Esophagus squamous epithelium (tissue), 5 donors: Measurements from ENCODE around the gene ETS2. TPM values are rescaled to one million over a fixed set of nuclear protein-coding genes. Genes with fewer than 3 reads are reported as not detected.

Source experiments
- DNase-seq: peaks from one replicate; lab custom pipeline; 2025; lab: John Stamatoyannopoulos, UW
- H3K27ac ChIP-seq, 4 donors: fragments of 200-600 bp; sonication (generic); one replicate each; pipeline ENCODE4 v1.5.1; 2016 to 2019; ENCODE audit warnings: mild to moderate bottlenecking in 1 of 4
- H3K27me3 ChIP-seq, 4 donors: fragments of 200-600 bp; sonication (generic); 1 replicate in 3 of 4; 2 replicates in 1 of 4; pipeline versions ENCODE4 v1.5.1 to v1.6.0; 2017 to 2021; ENCODE audit warnings: antibody characterized with exemption in 1 of 4
- H3K36me3 ChIP-seq, 3 donors: fragments of 200-600 bp; sonication (generic); one replicate each; pipeline ENCODE4 v1.5.1; 2016 to 2019
- H3K4me1 ChIP-seq, 3 donors: fragments of 200-600 bp; sonication (generic); one replicate each; pipeline ENCODE4 v1.5.1; 2017 to 2019
- H3K4me3 ChIP-seq, 4 donors: fragments of 200-600 bp; sonication (generic); 1 replicate in 3 of 4; 2 replicates in 1 of 4; pipeline ENCODE4 v1.5.1; 2016 to 2019; ENCODE audit warnings: mild to moderate bottlenecking in 2 of 4, moderate library complexity in 1 of 4
- H3K9me3 ChIP-seq, 3 donors: fragments of 200-600 bp; sonication (generic); one replicate each; pipeline ENCODE4 v1.5.1; 2016 to 2019
- POLR2A ChIP-seq, 4 donors: fragments of 450-650 bp; IDR thresholded peaks; one replicate each; pipeline ENCODE4 v1.6.1; 2017; ENCODE audit warnings: antibody characterized with exemption in 4 of 4, mild to moderate bottlenecking in 4 of 4, moderate library complexity in 3 of 4
- WGBS, 2 donors: methylation state at CpG; one replicate each; pipeline ENCODE4 v1.1.5; 2018; 5-methylcytosine and 5-hydroxymethylcytosine counted together
- intact Hi-C: fragments of 100-400 bp; cut with DNase I; formaldehyde crosslinking; loops from one replicate; pipeline ENCODE4 v1.15.0; 2022
- total RNA-seq, 4 donors: library from RNA; depleted of rRNA; stranded (reverse); fragments of >200 nt; gene quantifications; one replicate each; pipeline ENCODE4 v1.1.0, GENCODE V29; 2016
- TF ChIP-seq, protein P1 (sequence below), 6 experiments: fragments of 450-650 bp in 4 of 6; fragments of 200-600 bp in 2 of 6; sonication (generic) in 2 of 6; IDR thresholded peaks; one replicate each; pipeline ENCODE4 v1.5.1; 2016 to 2019; ENCODE audit warnings: antibody characterized with exemption in 6 of 6, mild to moderate bottlenecking in 4 of 6, moderate library complexity in 4 of 6
- donor health status: DM: yes; HTN: yes; CAD: no.

The ETS2 gene
- total RNA-seq, 4 donors from 2014 or later = 67.5 to 118 (median 78.8) TPM

DNA sequence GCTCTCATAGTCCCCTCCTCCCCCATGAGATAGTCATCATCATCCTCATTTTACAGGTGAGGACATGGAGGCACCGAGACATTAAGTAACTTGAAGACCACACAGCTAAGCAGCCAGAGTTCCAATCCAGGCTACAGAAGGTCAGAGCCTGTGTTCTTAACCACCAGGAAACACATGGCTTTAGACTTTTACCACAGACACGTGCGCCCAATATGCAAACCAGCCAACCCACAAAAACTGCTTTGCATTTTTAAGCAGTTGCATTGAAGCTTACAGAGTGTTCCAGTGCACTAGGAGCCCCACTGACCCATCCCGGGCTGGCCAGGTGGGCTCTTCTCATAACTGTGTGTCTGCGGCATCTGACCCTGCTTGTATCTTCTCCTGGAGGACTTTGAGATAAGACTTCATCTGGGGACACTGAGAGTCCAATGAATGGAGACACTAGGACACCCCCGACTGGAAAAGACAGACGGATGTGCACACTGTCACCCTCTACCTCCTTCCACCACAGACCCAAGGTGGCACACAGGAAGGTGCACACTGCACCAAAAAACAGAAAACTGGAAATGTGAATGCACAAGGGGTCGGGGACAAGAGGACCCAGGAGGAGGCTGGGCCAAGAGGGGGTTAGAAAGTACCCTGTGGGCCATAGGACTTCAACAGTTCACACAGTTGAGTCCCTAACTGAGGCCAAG, 56.4 kb downstream of the ETS2 start:
- Histone ChIP-seq H3K9me3 (no peaks in the 10 kb centered on the region), H3K4me1 (peaks cover 0 to 6% (median 0%) of the 10 kb centered on the region in 3 donors), H3K36me3 (no peaks in the 10 kb centered on the region), H3K27me3 (no peaks in the 10 kb centered on the region), H3K4me3 (no peak overlapping the region), H3K27ac (no peak overlapping the region)
- no peak for DNase-seq
- TF ChIP-seq, protein P1, sequence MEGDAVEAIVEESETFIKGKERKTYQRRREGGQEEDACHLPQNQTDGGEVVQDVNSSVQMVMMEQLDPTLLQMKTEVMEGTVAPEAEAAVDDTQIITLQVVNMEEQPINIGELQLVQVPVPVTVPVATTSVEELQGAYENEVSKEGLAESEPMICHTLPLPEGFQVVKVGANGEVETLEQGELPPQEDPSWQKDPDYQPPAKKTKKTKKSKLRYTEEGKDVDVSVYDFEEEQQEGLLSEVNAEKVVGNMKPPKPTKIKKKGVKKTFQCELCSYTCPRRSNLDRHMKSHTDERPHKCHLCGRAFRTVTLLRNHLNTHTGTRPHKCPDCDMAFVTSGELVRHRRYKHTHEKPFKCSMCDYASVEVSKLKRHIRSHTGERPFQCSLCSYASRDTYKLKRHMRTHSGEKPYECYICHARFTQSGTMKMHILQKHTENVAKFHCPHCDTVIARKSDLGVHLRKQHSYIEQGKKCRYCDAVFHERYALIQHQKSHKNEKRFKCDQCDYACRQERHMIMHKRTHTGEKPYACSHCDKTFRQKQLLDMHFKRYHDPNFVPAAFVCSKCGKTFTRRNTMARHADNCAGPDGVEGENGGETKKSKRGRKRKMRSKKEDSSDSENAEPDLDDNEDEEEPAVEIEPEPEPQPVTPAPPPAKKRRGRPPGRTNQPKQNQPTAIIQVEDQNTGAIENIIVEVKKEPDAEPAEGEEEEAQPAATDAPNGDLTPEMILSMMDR (IDR thresholded peaks at IDR 0.05) = no peak
- TF ChIP-seq POLR2A (IDR thresholded peaks at IDR 0.05) = no peak
- 70 to 78% methylated on average over 5 to 6 of the region's 8 CpGs for WGBS, 2 donors
- intact Hi-C loops = no loop called here

DNA sequence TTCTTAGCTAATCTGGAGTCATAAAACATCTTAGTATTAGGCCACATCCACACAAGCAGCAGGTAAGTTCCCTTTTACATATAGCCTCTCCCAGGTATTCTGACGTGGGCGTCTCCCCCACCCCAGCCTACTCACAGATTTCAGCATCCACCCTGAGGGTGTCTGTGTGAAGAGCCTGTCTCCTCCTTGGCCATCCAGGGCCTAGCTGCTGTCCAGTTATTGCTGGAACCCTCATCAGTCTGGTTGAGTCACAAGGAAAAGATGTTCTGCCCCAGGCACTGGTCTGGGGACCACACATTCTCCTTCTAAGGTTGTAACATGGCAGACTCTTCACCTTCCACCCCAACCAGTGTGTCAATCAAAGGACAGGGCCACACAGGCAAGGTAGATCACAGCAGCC, 57.6 kb downstream of the ETS2 start:
- Histone ChIP-seq H3K27ac (no peak overlapping the region), H3K4me3 (no peak overlapping the region), H3K36me3 (no peaks in the 10 kb centered on the region), H3K27me3 (no peaks in the 10 kb centered on the region), H3K9me3 (no peaks in the 10 kb centered on the region), H3K4me1 (no peaks in the 10 kb centered on the region)
- intact Hi-C loops = no loop called here
- TF ChIP-seq POLR2A (IDR thresholded peaks at IDR 0.05) = no peak
- TF ChIP-seq, protein P1 (IDR thresholded peaks at IDR 0.05) = no peak
- 79 to 90% methylated on average over 2 of the region's 2 CpGs for WGBS, 2 donors
- DNase-seq = no peak

DNA sequence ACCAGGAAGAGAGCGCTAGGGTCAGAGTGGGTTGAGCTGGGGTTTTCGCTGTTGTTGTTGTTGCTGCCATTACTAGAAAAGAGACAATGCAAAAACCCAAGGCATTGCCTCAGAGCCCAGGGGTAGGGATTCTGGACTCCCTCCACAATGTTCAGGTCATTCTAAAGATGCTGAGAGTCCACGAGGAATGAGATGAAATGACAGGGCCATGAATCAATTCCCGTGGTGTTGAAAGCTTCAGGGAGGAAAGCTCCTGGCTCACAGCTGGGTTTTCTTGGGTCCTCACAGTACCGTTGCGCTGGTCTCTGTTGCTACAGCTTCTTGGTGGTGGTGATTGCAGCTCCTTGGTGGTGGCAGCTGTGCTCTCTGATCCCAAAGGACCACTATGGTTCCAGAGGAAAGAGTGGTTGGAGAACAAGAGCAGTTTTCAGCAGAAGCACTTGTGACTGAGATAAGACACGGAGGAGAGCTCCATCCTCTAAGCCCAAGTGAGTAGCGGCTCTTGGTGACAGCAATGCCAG, 58.2 kb downstream of the ETS2 start:
- Histone ChIP-seq H3K27me3 (no peaks in the 10 kb centered on the region), H3K9me3 (no peaks in the 10 kb centered on the region), H3K4me3 (no peak overlapping the region), H3K36me3 (no peaks in the 10 kb centered on the region), H3K4me1 (peaks cover 0 to under 1% (median 0%) of the 10 kb centered on the region in 3 donors), H3K27ac (no peak overlapping the region)
- 87 to 96% methylated on average over 3 to 8 of the region's 8 CpGs for WGBS, 2 donors
- intact Hi-C loops = no loop called here
- DNase-seq = no peak
- TF ChIP-seq POLR2A (IDR thresholded peaks at IDR 0.05) = no peak
- TF ChIP-seq, protein P1 (IDR thresholded peaks at IDR 0.05) = no peak

DNA sequence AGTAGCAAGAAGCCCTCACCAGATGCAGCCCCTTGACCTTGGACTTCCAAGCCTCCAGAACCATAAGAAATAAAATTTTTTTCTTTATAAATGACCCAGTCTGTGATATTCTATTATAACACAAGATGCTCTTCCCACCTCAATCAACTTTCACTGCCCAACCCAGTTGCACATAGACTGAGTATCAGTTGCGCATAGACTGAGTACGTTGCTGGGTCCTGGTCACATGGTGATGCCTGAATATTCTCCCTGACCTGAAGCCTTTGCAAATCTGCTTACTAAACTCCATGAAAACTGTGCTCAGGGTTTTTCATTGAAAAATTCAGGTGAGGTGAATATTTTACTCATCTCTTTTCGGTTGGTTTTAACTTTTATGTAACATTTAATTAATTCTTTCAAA, 59.2 kb downstream of the ETS2 start:
- 77 to 90% methylated on average over 3 of the region's 3 CpGs for WGBS, 2 donors
- H3K27ac ChIP-seq = no peak overlapping the region
- H3K4me1 ChIP-seq = peaks cover 0 to 8% (median 0%) of the 10 kb centered on the region in 3 donors
- DNase-seq = no peak
- no peak overlapping the region for H3K4me3 ChIP-seq
- no peaks in the 10 kb centered on the region for H3K36me3 ChIP-seq
- no peak for TF ChIP-seq POLR2A (IDR thresholded peaks at IDR 0.05)
- TF ChIP-seq, protein P1 (IDR thresholded peaks at IDR 0.05) = no peak
- H3K9me3 ChIP-seq = no peaks in the 10 kb centered on the region
- intact Hi-C loops = no loop called here
- no peaks in the 10 kb centered on the region for H3K27me3 ChIP-seq

DNA sequence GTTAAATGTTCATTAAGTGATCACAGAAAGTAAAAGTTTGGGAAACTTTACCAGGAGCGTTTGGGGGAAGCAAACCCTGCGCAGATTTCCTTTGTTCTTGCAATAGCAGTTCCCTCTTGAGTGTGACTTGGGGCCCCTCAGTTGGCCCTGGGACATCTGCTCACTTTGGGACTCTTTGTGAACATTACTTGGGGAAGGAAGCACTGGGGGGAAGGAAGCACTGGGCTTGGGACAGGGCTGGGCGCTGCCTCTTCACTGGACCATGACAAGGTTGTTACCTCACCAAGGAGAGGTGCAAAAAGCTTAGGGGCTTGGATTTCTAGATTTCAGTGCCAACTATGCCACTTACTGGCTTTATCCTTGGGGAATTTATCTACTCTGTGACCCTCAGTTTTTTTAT, 63.5 kb downstream of the ETS2 start:
- DNase-seq = no peak

More for the DNA sequence above, 63.5 kb downstream of the ETS2 start:
- TF ChIP-seq, protein P1 (IDR thresholded peaks at IDR 0.05) = no peak
- TF ChIP-seq POLR2A (IDR thresholded peaks at IDR 0.05) = no peak
- Histone ChIP-seq H3K4me3 (no peak overlapping the region), H3K36me3 (no peaks in the 10 kb centered on the region), H3K27me3 (no peaks in the 10 kb centered on the region), H3K9me3 (no peaks in the 10 kb centered on the region), H3K27ac (no peak overlapping the region), H3K4me1 (peaks cover 0 to 8% (median 0%) of the 10 kb centered on the region in 3 donors)
- WGBS, 2 donors = 71 to 74% methylated on average over 3 of the region's 3 CpGs
- intact Hi-C loops = no loop called here
